Common myeloid progenitor, CD34-positive (primary cell): ENCODE data around the gene NAP1L4.
A peak's percentile ranks its signal among the peaks of the same experiment; 100 is the strongest.

Experiments
- CTCF ChIA-PET: fragments of 350-600 bp; sonication (Branson Sonifier 250); formaldehyde crosslinking; loops from one replicate; lab custom pipeline; 2021; ENCODE audit warnings: antibody characterized with exemption; lab: Charles Lee
- POLR2A ChIA-PET: fragments of 350-600 bp; sonication (Branson Sonifier 250); formaldehyde crosslinking; loops from one replicate; lab custom pipeline; 2021; ENCODE audit warnings: antibody characterized with exemption; lab: Charles Lee
- DNase-seq, 3 donors: peaks; one replicate each; pipeline versions ENCODE4 v3.0.0 to v3.0.0-alpha.2; 2013
- H3K27ac ChIP-seq, 2 experiments: 1 replicate in 1 of 2; 2 replicates in 1 of 2; pipeline ENCODE4 v1.7.0; 2013; ENCODE audit warnings: inconsistent platforms in 2 of 2, low read length in 2 of 2, mild to moderate bottlenecking in 2 of 2, low read depth in 1 of 2, moderate library complexity in 1 of 2; ENCODE audit not compliant: severe bottlenecking in 2 of 2, insufficient read depth in 1 of 2, poor library complexity in 1 of 2
- H3K27me3 ChIP-seq, 5 experiments: replicated peaks in 2 of 5; 1 replicate in 3 of 5; 2 replicates in 2 of 5; pipeline versions ENCODE4 v1.6.1 to v1.7.0; 2013; ENCODE audit warnings: low read length in 4 of 5, mild to moderate bottlenecking in 2 of 5, moderate library complexity in 2 of 5, inconsistent platforms in 1 of 5; ENCODE audit not compliant: insufficient read depth in 5 of 5, control insufficient read depth in 4 of 5
- H3K36me3 ChIP-seq, 4 experiments: 1 replicate in 2 of 4; 2 replicates in 2 of 4; pipeline versions ENCODE4 v1.6.1 to v1.7.0; 2013; ENCODE audit warnings: low read length in 3 of 4, control low read depth in 1 of 4, mild to moderate bottlenecking in 1 of 4; ENCODE audit not compliant: control insufficient read depth in 4 of 4, insufficient read depth in 4 of 4
- H3K4me1 ChIP-seq, 4 experiments: 1 replicate in 3 of 4; 2 replicates in 1 of 4; pipeline versions ENCODE4 v1.6.1 to v1.7.1; 2013; ENCODE audit warnings: low read length in 3 of 4, mild to moderate bottlenecking in 3 of 4, control low read depth in 1 of 4, inconsistent platforms in 1 of 4, moderate library complexity in 1 of 4; ENCODE audit not compliant: control insufficient read depth in 4 of 4, insufficient read depth in 4 of 4; ENCODE audit errors: control extremely low read depth in 1 of 4
- H3K4me3 ChIP-seq, 7 experiments: 1 replicate in 4 of 7; 2 replicates in 3 of 7; pipeline versions ENCODE4 v1.5.1 to v1.7.0; 2013; ENCODE audit warnings: mild to moderate bottlenecking in 7 of 7, low read length in 6 of 7, moderate library complexity in 6 of 7, inconsistent platforms in 2 of 7, low read depth in 2 of 7, control low read depth in 1 of 7; ENCODE audit not compliant: insufficient read depth in 4 of 7, control insufficient read depth in 1 of 7; ENCODE audit errors: extremely low read depth in 1 of 7
- H3K9me3 ChIP-seq, 5 experiments: 1 replicate in 4 of 5; 2 replicates in 1 of 5; pipeline versions ENCODE4 v1.6.1 to v1.7.1; 2013; ENCODE audit warnings: low read length in 4 of 5, mild to moderate bottlenecking in 2 of 5, inconsistent platforms in 1 of 5, low read depth in 1 of 5, moderate library complexity in 1 of 5; ENCODE audit not compliant: control insufficient read depth in 4 of 5, insufficient read depth in 2 of 5; ENCODE audit errors: control extremely low read depth in 1 of 5
- WGBS: methylation state at CpG from one replicate; pipeline ENCODE4 v1.1.5; 2013; ENCODE audit not compliant: insufficient coverage; 5-methylcytosine and 5-hydroxymethylcytosine counted together

NAP1L4 gene

GRCh38 chr11:2934021-2934550 is 58.0 kb downstream of the NAP1L4 start:
- POLR2A ChIA-PET = interaction anchor here (1.0 kb wide), 1 partner anchor 12 kb away, joined by 5 read pairs; no protein-coding TSS in a partner anchor
- peaks cover 0 to 39% (median 32%) of the 10 kb centered on the region in 4 experiments for H3K4me1 ChIP-seq
- 100% methylated on average over 3 of the region's 7 CpGs for WGBS
- H3K36me3 ChIP-seq = no peaks in the 10 kb centered on the region
- H3K27ac ChIP-seq = no peak overlapping the region
- peaks cover 0 to 13% (median 7%) of the 10 kb centered on the region in 5 experiments for H3K9me3 ChIP-seq
- H3K27me3 ChIP-seq = peaks cover 0 to 19% (median 5%) of the 10 kb centered on the region in 5 experiments
- H3K4me3 ChIP-seq = no peak overlapping the region
- no peak for DNase-seq
- CTCF ChIA-PET = interaction anchor here (0.8 to 8.5 kb wide), 6 partner anchors 9 to 400 kb away, joined by 4 to 103 read pairs (median 11); no protein-coding TSS in a partner anchor

GRCh38 chr11:2933375-2934020 is 58.6 kb downstream of the NAP1L4 start:
- ChIA-PET CTCF (interaction anchor here (0.6 to 8.5 kb wide), 8 partner anchors 9 to 1336 kb away, joined by 3 to 103 read pairs (median 7); no protein-coding TSS in a partner anchor), POLR2A (interaction anchor here (0.6 to 1.0 kb wide), 2 partner anchors 12 to 30 kb away, joined by 3 to 5 read pairs; no protein-coding TSS in a partner anchor)
- peaks cover 0 to 45% (median 38%) of the 10 kb centered on the region in 4 experiments for H3K4me1 ChIP-seq
- H3K36me3 ChIP-seq = no peaks in the 10 kb centered on the region
- H3K4me3 ChIP-seq = peak overlapping the region in 2 of 7 experiments; percentile 26 to 45
- H3K27ac ChIP-seq = peak overlapping the region in 1 of 2 experiments; percentile 40
- 21% methylated on average over 12 of the region's 12 CpGs for WGBS
- peaks cover 0 to 25% (median 6%) of the 10 kb centered on the region in 5 experiments for H3K27me3 ChIP-seq
- peak; percentile 93 to 99 (median 98) for DNase-seq
- H3K9me3 ChIP-seq = peaks cover 0 to 7% (median 5%) of the 10 kb centered on the region in 5 experiments

- POLR2A ChIA-PET = interaction anchor here (0.6 kb wide), 1 partner anchor 30 kb away, joined by 3 read pairs; no protein-coding TSS in a partner anchor
- DNase-seq = peak; percentile 66 to 96 (median 95)
- Histone ChIP-seq H3K27me3 (peaks cover 0 to 31% (median 6%) of the 10 kb centered on the region in 5 experiments), H3K36me3 (no peaks in the 10 kb centered on the region), H3K4me3 (peak overlapping the region in 2 of 7 experiments; percentile 26 to 45), H3K4me1 (peaks cover 0 to 52% (median 45%) of the 10 kb centered on the region in 4 experiments), H3K27ac (peak overlapping the region in 1 of 2 experiments; percentile 40), H3K9me3 (peaks cover 0 to 6% (median 5%) of the 10 kb centered on the region in 5 experiments)
- 57% methylated on average over 11 of the region's 15 CpGs for WGBS
- CTCF ChIA-PET = interaction anchor here (0.8 to 8.5 kb wide), 7 partner anchors 10 to 399 kb away, joined by 3 to 103 read pairs (median 8); no protein-coding TSS in a partner anchor
These were observed 59.3 kb downstream of the NAP1L4 start for GRCh38 chr11:2932850-2933251.

- Histone ChIP-seq H3K4me1 (peaks cover 0 to 59% (median 52%) of the 10 kb centered on the region in 4 experiments), H3K4me3 (no peak overlapping the region), H3K9me3 (no peaks in the 10 kb centered on the region), H3K27me3 (peaks cover 0 to 39% (median 12%) of the 10 kb centered on the region in 5 experiments), H3K27ac (no peak overlapping the region), H3K36me3 (no peaks in the 10 kb centered on the region)
- 97% methylated on average over 11 of the region's 13 CpGs for WGBS
- no peak for DNase-seq
- CTCF ChIA-PET = interaction anchor here (0.6 to 8.5 kb wide), 3 partner anchors 40 to 398 kb away, joined by 3 to 103 read pairs (median 42); no protein-coding TSS in a partner anchor
- POLR2A ChIA-PET = no interaction called here
These were observed 60.1 kb downstream of the NAP1L4 start for GRCh38 chr11:2931771-2932738.

GRCh38 chr11:2931420-2931746 is 60.7 kb downstream of the NAP1L4 start:
- H3K36me3 ChIP-seq = no peaks in the 10 kb centered on the region
- WGBS = 86% methylated on average over 4 of the region's 4 CpGs
- no peaks in the 10 kb centered on the region for H3K9me3 ChIP-seq
- H3K27ac ChIP-seq = no peak overlapping the region
- peaks cover 0 to 59% (median 53%) of the 10 kb centered on the region in 4 experiments for H3K4me1 ChIP-seq
- no peak for DNase-seq
- peaks cover 0 to 46% (median 15%) of the 10 kb centered on the region in 5 experiments for H3K27me3 ChIP-seq
- ChIA-PET POLR2A (no interaction called here), CTCF (interaction anchor here (7.0 to 8.5 kb wide), 2 partner anchors 39 to 398 kb away, joined by 42 to 103 read pairs; no protein-coding TSS in a partner anchor)
- no peak overlapping the region for H3K4me3 ChIP-seq

GRCh38 chr11:2930704-2931419 is 61.3 kb downstream of the NAP1L4 start:
- H3K4me1 ChIP-seq = peaks cover 0 to 59% (median 53%) of the 10 kb centered on the region in 4 experiments
- H3K36me3 ChIP-seq = no peaks in the 10 kb centered on the region
- ChIA-PET CTCF (interaction anchor here (0.8 to 8.5 kb wide), 13 partner anchors 8 to 397 kb away, joined by 3 to 103 read pairs (median 4); no protein-coding TSS in a partner anchor), POLR2A (interaction anchor here (0.5 kb wide), 1 partner anchor 490 kb away, joined by 3 read pairs; no protein-coding TSS in a partner anchor)
- peak in 2 of 3 donors; percentile 26 to 34 for DNase-seq
- H3K27me3 ChIP-seq = peaks cover 0 to 46% (median 15%) of the 10 kb centered on the region in 5 experiments
- no peak overlapping the region for H3K27ac ChIP-seq
- 51% methylated on average over 15 of the region's 21 CpGs for WGBS
- H3K4me3 ChIP-seq = peak overlapping the region in 5 of 7 experiments; percentile 19 to 68 (median 47)
- no peaks in the 10 kb centered on the region for H3K9me3 ChIP-seq
